Kidney epithelial cell (primary cell): Measurements from ENCODE around the gene CIAPIN1. TPM values are rescaled to one million over a fixed set of nuclear protein-coding genes. Genes with fewer than 3 reads are reported as not detected.
"Not testable (repeated sequence)": the region's sequence is repeated elsewhere in the genome, so short reads cannot be mapped to it uniquely, and the experiment has no call there.

Source experiments
- DNase-seq: peaks from one replicate; pipeline ENCODE4 v3.0.0-alpha.2; 2010; ENCODE audit warnings: low read depth
- H3K27me3 ChIP-seq: 2 replicates; pipeline ENCODE4 v1.6.0; 2011; ENCODE audit warnings: low read length; ENCODE audit not compliant: control insufficient read depth, insufficient read depth
- H3K36me3 ChIP-seq: 2 replicates; pipeline ENCODE4 v1.5.1; 2011; ENCODE audit warnings: low read length; ENCODE audit not compliant: control insufficient read depth, insufficient read depth
- H3K4me3 ChIP-seq: 2 replicates; pipeline ENCODE4 v1.5.1; 2011; ENCODE audit warnings: low read depth, mild to moderate bottlenecking, control low read depth, low read length
- total RNA-seq: library from RNA; depleted of rRNA; stranded (reverse); fragments of >200 nt; gene quantifications from 2 replicates; pipeline ENCODE4 v1.2.3, GENCODE V29; 2015
- TF ChIP-seq, protein P1 (sequence below): IDR thresholded peaks from 2 replicates; pipeline ENCODE4 v1.5.1; 2011; ENCODE audit warnings: mild to moderate bottlenecking, moderate library complexity, low read length, control low read depth, inconsistent platforms; ENCODE audit not compliant: insufficient read depth, poor library complexity, severe bottlenecking

CIAPIN1 gene
- total RNA-seq, 1 donor from 2014 or later = 80.3 TPM

- TF ChIP-seq, protein P1, sequence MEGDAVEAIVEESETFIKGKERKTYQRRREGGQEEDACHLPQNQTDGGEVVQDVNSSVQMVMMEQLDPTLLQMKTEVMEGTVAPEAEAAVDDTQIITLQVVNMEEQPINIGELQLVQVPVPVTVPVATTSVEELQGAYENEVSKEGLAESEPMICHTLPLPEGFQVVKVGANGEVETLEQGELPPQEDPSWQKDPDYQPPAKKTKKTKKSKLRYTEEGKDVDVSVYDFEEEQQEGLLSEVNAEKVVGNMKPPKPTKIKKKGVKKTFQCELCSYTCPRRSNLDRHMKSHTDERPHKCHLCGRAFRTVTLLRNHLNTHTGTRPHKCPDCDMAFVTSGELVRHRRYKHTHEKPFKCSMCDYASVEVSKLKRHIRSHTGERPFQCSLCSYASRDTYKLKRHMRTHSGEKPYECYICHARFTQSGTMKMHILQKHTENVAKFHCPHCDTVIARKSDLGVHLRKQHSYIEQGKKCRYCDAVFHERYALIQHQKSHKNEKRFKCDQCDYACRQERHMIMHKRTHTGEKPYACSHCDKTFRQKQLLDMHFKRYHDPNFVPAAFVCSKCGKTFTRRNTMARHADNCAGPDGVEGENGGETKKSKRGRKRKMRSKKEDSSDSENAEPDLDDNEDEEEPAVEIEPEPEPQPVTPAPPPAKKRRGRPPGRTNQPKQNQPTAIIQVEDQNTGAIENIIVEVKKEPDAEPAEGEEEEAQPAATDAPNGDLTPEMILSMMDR = no peak
- Histone ChIP-seq H3K27me3 (peaks cover 9% of the 10 kb centered on the region), H3K36me3 (no peaks in the 10 kb centered on the region), H3K4me3 (no peak within 1 kb of the TSS)
- no peak for DNase-seq
Observed at GRCh38 chr16:57403965-57404817, 43.0 kb downstream of the CIAPIN1 start, which contains the start of gene CCL17. Gene CCL17, plus strand, starts transcription at chr16:57404767. Its CDS starts 9,166 bp downstream, at chr16:57413933.

- H3K4me3 ChIP-seq = no peak overlapping the region
- H3K36me3 ChIP-seq = no peaks in the 10 kb centered on the region
- H3K27me3 ChIP-seq = peaks cover 9% of the 10 kb centered on the region
- TF ChIP-seq, protein P1 = no peak
- DNase-seq = no peak
Observed at GRCh38 chr16:57401943-57402640, 45.1 kb downstream of the CIAPIN1 start.

- H3K27me3 ChIP-seq, DNase-seq, H3K36me3 ChIP-seq, H3K4me3 ChIP-seq: not testable (repeated sequence)
Observed at GRCh38 chr16:57397493-57397892, 49.7 kb downstream of the CIAPIN1 start.

DNA sequence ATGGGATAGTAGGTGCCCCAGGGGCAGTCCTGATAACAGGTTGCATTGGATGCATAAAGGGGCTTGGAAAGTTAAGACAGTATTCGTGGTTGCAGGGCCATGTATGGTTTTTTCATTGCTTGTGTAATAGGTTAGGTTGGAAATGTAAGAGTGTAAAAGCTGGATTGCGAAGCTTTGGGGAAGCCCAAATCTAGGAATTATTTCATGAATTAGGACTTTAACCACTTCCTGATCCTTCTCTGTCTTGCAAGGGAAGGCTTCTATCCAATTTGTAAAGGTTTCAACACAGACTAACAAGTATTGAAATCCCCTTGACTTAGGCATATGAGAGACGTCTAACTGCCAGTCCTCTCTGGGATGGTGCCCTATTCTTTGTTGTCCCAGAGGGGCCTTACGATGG, 50.4 kb downstream of the CIAPIN1 start:
- H3K4me3 ChIP-seq = no peak overlapping the region
- H3K27me3 ChIP-seq = peaks cover 2% of the 10 kb centered on the region
- H3K36me3 ChIP-seq = no peaks in the 10 kb centered on the region
- DNase-seq = no peak
- TF ChIP-seq, protein P1 = no peak

DNA sequence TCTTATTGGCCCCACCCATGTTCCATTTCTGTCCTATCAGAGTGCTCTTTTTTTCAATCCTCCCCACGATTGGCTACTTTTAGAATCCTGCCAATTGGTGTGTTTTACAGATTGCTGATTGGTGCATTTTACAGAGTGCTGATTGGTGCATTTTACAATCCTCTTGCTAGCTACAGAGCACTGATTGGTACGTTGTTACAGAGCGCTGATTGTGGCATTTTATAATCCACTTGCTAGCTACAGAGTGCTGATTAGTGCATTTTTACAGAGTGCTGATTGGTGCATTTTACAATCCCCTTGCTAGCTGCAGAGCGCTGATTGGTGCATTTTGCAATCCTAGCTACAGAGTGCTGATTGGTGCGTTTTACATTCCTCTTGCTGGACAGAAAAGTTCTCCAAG, 52.2 kb downstream of the CIAPIN1 start:
- TF ChIP-seq, protein P1 = no peak
- H3K4me3 ChIP-seq = no peak overlapping the region
- peaks cover 2% of the 10 kb centered on the region for H3K27me3 ChIP-seq
- DNase-seq = no peak
- no peaks in the 10 kb centered on the region for H3K36me3 ChIP-seq

DNA sequence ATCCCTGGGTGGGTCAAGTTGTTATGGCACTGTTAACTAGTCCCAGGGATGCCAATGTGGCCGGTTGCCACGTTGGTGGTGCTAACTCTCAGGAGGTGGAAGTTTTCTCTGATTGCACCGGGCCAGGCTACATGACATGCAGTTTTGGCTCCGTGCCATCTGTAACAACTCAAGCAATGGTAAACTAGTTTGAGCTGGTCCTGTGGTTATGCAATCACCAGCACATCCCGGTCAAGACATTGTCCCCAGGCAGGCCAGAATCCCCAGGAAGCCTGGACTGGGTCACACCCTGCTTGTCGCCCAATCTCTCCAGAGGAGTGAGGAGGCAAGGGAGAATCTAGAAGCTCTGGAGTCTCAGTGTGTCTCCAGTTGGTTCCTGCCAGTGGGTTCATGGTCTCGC, 52.7 kb downstream of the CIAPIN1 start:
- H3K36me3 ChIP-seq = no peaks in the 10 kb centered on the region
- TF ChIP-seq, protein P1 = no peak
- no peak overlapping the region for H3K4me3 ChIP-seq
- peaks cover 2% of the 10 kb centered on the region for H3K27me3 ChIP-seq
- DNase-seq = no peak
